Neural cell (in vitro differentiated cells): ENCODE measurements around the gene CES2. TPM values are rescaled to one million over a fixed set of nuclear protein-coding genes. Genes with fewer than 3 reads are reported as not detected.

Experiments
- H2AFZ ChIP-seq: fragments of 200-600, 300-800 bp; sonication (generic), shearing (Covaris generic); 2 replicates; pipeline ENCODE4 v1.6.0; 2014; ENCODE audit warnings: low read depth, mild to moderate bottlenecking, antibody characterized with exemption, low read length, moderate library complexity
- H3F3A ChIP-seq: fragments of 200-600 bp; shearing (Covaris generic); 2 replicates; pipeline ENCODE4 v1.6.1; 2016; ENCODE audit warnings: mild to moderate bottlenecking, moderate library complexity, mixed read lengths, antibody characterized with exemption, low read length; ENCODE audit not compliant: insufficient read depth, poor library complexity, severe bottlenecking
- H3K27ac ChIP-seq: fragments of 200-600, 300-800 bp; sonication (generic), shearing (Covaris generic); 2 replicates; pipeline ENCODE4 v1.5.1; 2014; ENCODE audit warnings: mild to moderate bottlenecking, low read length, moderate library complexity
- H3K27me3 ChIP-seq: fragments of 300-800, 200-600 bp; sonication (generic), shearing (Covaris generic); 2 replicates; pipeline ENCODE4 v1.6.0; 2014; ENCODE audit warnings: mild to moderate bottlenecking, low read depth, low read length, moderate library complexity; ENCODE audit not compliant: insufficient read depth
- H3K36me3 ChIP-seq: fragments of 300-800, 200-600 bp; sonication (generic), shearing (Covaris generic); 2 replicates; pipeline ENCODE4 v1.5.1; 2014; ENCODE audit warnings: mild to moderate bottlenecking, antibody characterized with exemption, low read length, moderate library complexity; ENCODE audit not compliant: insufficient read depth
- H3K4me2 ChIP-seq: fragments of 300-800, 200-600 bp; sonication (generic), shearing (Covaris generic); 2 replicates; pipeline ENCODE4 v1.6.0; 2014; ENCODE audit warnings: mild to moderate bottlenecking, low read length
- H3K4me3 ChIP-seq: fragments of 300-800, 200-600 bp; sonication (generic), shearing (Covaris generic); 2 replicates; pipeline ENCODE4 v1.5.1; 2014; ENCODE audit warnings: mild to moderate bottlenecking, low read length, moderate library complexity
- H3K79me2 ChIP-seq: fragments of 200-600 bp; shearing (Covaris generic); replicated peaks from 2 replicates; pipeline ENCODE4 v1.6.0; 2014; ENCODE audit warnings: mild to moderate bottlenecking, low read length, moderate library complexity; ENCODE audit not compliant: insufficient read depth
- H3K9ac ChIP-seq: fragments of 300-800, 200-600 bp; sonication (generic), shearing (Covaris generic); 2 replicates; pipeline ENCODE4 v1.6.1; 2016; ENCODE audit warnings: mild to moderate bottlenecking, low read length, mixed read lengths
- H3K9me2 ChIP-seq: fragments of 200-600 bp; shearing (Covaris generic); 2 replicates; pipeline ENCODE4 v1.6.1; 2016; ENCODE audit warnings: mild to moderate bottlenecking, low read length, mixed read lengths; ENCODE audit not compliant: insufficient read depth
- H3K9me3 ChIP-seq: fragments of 200-600, 300-800 bp; sonication (generic), shearing (Covaris generic); 2 replicates; pipeline ENCODE4 v1.6.1; 2016; ENCODE audit warnings: mild to moderate bottlenecking, mixed run types, low read length, moderate library complexity, mixed read lengths
- H4K20me1 ChIP-seq: fragments of 200-600 bp; shearing (Covaris generic); 2 replicates; pipeline ENCODE4 v1.6.1; 2016; ENCODE audit warnings: mild to moderate bottlenecking, mixed run types; ENCODE audit not compliant: insufficient read depth
- CTCF ChIP-seq: fragments of 450-650 bp; IDR thresholded peaks from 2 replicates; pipeline ENCODE4 v1.5.1; 2014; ENCODE audit warnings: antibody characterized with exemption, mild to moderate bottlenecking, moderate library complexity; ENCODE audit not compliant: poor library complexity, severe bottlenecking
- EP300 ChIP-seq: fragments of 450-650 bp; conservative IDR thresholded peaks from 2 replicates; pipeline ENCODE4 v1.6.1; 2014; ENCODE audit warnings: antibody characterized with exemption, mild to moderate bottlenecking, moderate library complexity; ENCODE audit not compliant: poor library complexity, severe bottlenecking
- EZH2 ChIP-seq: fragments of 200-600, 300-800 bp; shearing (Covaris generic), sonication (generic); IDR thresholded peaks from 2 replicates; pipeline ENCODE4 v1.6.1; 2014; ENCODE audit warnings: antibody characterized with exemption, low read length, borderline replicate concordance, mild to moderate bottlenecking; ENCODE audit not compliant: insufficient read depth, poor library complexity, severe bottlenecking
- MXI1 ChIP-seq: fragments of 450-650 bp; conservative IDR thresholded peaks from 2 replicates; pipeline ENCODE4 v1.6.1; 2014; ENCODE audit warnings: antibody characterized with exemption, mild to moderate bottlenecking; ENCODE audit not compliant: poor library complexity, severe bottlenecking
- POLR2AphosphoS5 ChIP-seq: IDR thresholded peaks from 2 replicates; pipeline ENCODE4 v1.6.1; 2012
- RAD21 ChIP-seq: fragments of 450-650 bp; conservative IDR thresholded peaks from 2 replicates; pipeline ENCODE4 v1.6.1; 2014; ENCODE audit warnings: antibody characterized with exemption, mild to moderate bottlenecking, moderate library complexity
- SMC3 ChIP-seq: fragments of 450-650 bp; conservative IDR thresholded peaks from 2 replicates; pipeline ENCODE4 v1.6.1; 2014; ENCODE audit warnings: antibody characterized with exemption, mild to moderate bottlenecking, moderate library complexity; ENCODE audit not compliant: poor library complexity
- TAF1 ChIP-seq: IDR thresholded peaks from 2 replicates; pipeline ENCODE4 v1.6.1; 2012; ENCODE audit warnings: low read depth
- polyA plus RNA-seq: library from polyadenylated mRNA; depleted of rRNA; stranded (reverse); fragments of >200 nt; gene quantifications from 2 replicates; pipeline ENCODE4 v1.2.3, GENCODE V29; 2014
- TF ChIP-seq, protein P1 (sequence below): IDR thresholded peaks from 2 replicates; pipeline ENCODE4 v1.6.1; 2012; ENCODE audit warnings: borderline replicate concordance

Gene CES2
- polyA plus RNA-seq, 1 donor from 2014 or later, result 22.9 TPM

DNA sequence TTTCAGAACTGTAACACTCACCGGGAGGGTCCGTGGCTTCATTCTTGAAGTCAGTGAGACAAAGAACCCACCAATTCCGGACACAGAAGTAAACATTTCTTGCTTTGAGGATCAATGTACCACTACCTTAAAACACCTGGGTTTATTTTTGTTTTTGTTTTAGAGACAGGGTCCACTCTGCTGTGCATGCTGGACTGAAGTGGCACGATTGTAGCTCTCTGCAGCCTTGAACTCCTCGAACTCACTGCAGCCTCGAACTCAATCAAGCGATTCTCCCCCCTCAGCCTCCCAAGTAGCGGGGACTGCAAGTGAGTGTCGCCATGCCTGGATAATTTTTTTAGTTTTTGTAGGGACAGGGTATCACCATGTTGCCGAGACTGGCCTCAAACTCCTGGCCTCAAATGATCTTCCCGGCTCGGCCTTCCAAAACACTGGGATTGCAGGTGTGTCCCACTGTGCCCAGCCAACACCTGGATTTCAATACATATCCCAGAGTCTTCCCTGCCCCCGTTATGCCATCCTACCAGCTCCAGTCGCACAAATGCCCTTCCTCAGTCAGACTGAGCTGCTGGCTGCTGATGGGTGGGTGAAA lies 40.1 kb downstream of the CES2 start:
- no peak overlapping the region for H3K4me3 ChIP-seq
- no peaks in the 10 kb centered on the region for H3K27me3 ChIP-seq
- no peak overlapping the region for H3K9ac ChIP-seq
- no peaks in the 10 kb centered on the region for H3K79me2 ChIP-seq
- no peaks in the 10 kb centered on the region for H3K9me2 ChIP-seq
- TF ChIP-seq MXI1, result no peak
- TF ChIP-seq RAD21, result no peak
- no peak for TF ChIP-seq SMC3
- no peak for TF ChIP-seq EZH2
- no peak for TF ChIP-seq TAF1
- TF ChIP-seq POLR2AphosphoS5, result no peak
- TF ChIP-seq CTCF, result no peak
- TF ChIP-seq, protein P1, sequence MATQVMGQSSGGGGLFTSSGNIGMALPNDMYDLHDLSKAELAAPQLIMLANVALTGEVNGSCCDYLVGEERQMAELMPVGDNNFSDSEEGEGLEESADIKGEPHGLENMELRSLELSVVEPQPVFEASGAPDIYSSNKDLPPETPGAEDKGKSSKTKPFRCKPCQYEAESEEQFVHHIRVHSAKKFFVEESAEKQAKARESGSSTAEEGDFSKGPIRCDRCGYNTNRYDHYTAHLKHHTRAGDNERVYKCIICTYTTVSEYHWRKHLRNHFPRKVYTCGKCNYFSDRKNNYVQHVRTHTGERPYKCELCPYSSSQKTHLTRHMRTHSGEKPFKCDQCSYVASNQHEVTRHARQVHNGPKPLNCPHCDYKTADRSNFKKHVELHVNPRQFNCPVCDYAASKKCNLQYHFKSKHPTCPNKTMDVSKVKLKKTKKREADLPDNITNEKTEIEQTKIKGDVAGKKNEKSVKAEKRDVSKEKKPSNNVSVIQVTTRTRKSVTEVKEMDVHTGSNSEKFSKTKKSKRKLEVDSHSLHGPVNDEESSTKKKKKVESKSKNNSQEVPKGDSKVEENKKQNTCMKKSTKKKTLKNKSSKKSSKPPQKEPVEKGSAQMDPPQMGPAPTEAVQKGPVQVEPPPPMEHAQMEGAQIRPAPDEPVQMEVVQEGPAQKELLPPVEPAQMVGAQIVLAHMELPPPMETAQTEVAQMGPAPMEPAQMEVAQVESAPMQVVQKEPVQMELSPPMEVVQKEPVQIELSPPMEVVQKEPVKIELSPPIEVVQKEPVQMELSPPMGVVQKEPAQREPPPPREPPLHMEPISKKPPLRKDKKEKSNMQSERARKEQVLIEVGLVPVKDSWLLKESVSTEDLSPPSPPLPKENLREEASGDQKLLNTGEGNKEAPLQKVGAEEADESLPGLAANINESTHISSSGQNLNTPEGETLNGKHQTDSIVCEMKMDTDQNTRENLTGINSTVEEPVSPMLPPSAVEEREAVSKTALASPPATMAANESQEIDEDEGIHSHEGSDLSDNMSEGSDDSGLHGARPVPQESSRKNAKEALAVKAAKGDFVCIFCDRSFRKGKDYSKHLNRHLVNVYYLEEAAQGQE, result no peak
- no peak for TF ChIP-seq EP300
- H3K4me2 ChIP-seq, result no peak overlapping the region
- H3F3A ChIP-seq, result no peaks in the 10 kb centered on the region
- H4K20me1 ChIP-seq, result no peaks in the 10 kb centered on the region
- H2AFZ ChIP-seq, result no peak overlapping the region
- no peaks in the 10 kb centered on the region for H3K9me3 ChIP-seq
- H3K27ac ChIP-seq, result no peak overlapping the region
- H3K36me3 ChIP-seq, result no peaks in the 10 kb centered on the region

- no peaks in the 10 kb centered on the region for H3K27me3 ChIP-seq
- H2AFZ ChIP-seq, result no peak overlapping the region
- H3K4me2 ChIP-seq, result no peak overlapping the region
- no peaks in the 10 kb centered on the region for H3K9me3 ChIP-seq
- H3K4me3 ChIP-seq, result no peak overlapping the region
- H4K20me1 ChIP-seq, result no peaks in the 10 kb centered on the region
- no peak overlapping the region for H3K9ac ChIP-seq
- TF ChIP-seq SMC3, result no peak
- TF ChIP-seq TAF1, result no peak
- no peak for TF ChIP-seq POLR2AphosphoS5
- no peak for TF ChIP-seq EZH2
- no peak for TF ChIP-seq RAD21
- no peak for TF ChIP-seq CTCF
- TF ChIP-seq EP300, result no peak
- H3K27ac ChIP-seq, result no peak overlapping the region
- no peaks in the 10 kb centered on the region for H3K79me2 ChIP-seq
- no peaks in the 10 kb centered on the region for H3K9me2 ChIP-seq
- no peaks in the 10 kb centered on the region for H3F3A ChIP-seq
- no peaks in the 10 kb centered on the region for H3K36me3 ChIP-seq
Observed at GRCh38 chr16:66976746-66977145, 41.4 kb downstream of the CES2 start.
